ENCODE data around the gene DIS3L2. TPM values are rescaled to one million over a fixed set of nuclear protein-coding genes. Genes with fewer than 3 reads are reported as not detected.

The DIS3L2 gene
- polyA plus RNA-seq, 1 experiment: 8.2 TPM

- no peak overlapping the region for H3K27ac ChIP-seq (ENCODE audit: low read depth, low read length)
- no peaks in the 10 kb centered on the region for H3K27me3 ChIP-seq (ENCODE audit: control insufficient read depth, insufficient read depth, low read length)
- DNase-seq (ENCODE audit: low read depth, low spot score): no peak
- H3K4me3 ChIP-seq (ENCODE audit: low read depth, low read length): no peak overlapping the region
- ChIA-PET CTCF (interaction anchor here (1.4 kb wide), 1 partner anchor 13 kb away, joined by 3 read pairs; no protein-coding TSS in a partner anchor), POLR2A (no interaction called here)
- H3K9me3 ChIP-seq (ENCODE audit: control insufficient read depth, insufficient read depth, low read length): no peaks in the 10 kb centered on the region; the same call in 1 of the 2 replicates
- TF ChIP-seq CTCF (IDR thresholded peaks at IDR 0.05; ENCODE audit: low read depth, low read length): no peak
Observed at GRCh38 chr2:232238108-232238507, 276.6 kb downstream of the DIS3L2 start.

- H3K27ac ChIP-seq (ENCODE audit: low read depth, low read length): no peak overlapping the region
- POLR2A ChIA-PET: no interaction called here
- H3K4me3 ChIP-seq (ENCODE audit: low read depth, low read length): no peak overlapping the region
- TF ChIP-seq CTCF (IDR thresholded peaks at IDR 0.05; ENCODE audit: low read depth, low read length): no peak
- no peak for DNase-seq (ENCODE audit: low read depth, low spot score)
- H3K27me3 ChIP-seq (ENCODE audit: control insufficient read depth, insufficient read depth, low read length): no peaks in the 10 kb centered on the region
- no peaks in the 10 kb centered on the region; the same call in 1 of the 2 replicates for H3K9me3 ChIP-seq (ENCODE audit: control insufficient read depth, insufficient read depth, low read length)
- CTCF ChIA-PET: no interaction called here
Observed at GRCh38 chr2:232238596-232238995, 277.1 kb downstream of the DIS3L2 start.

- no peak overlapping the region for H3K4me3 ChIP-seq (ENCODE audit: low read depth, low read length)
- DNase-seq (ENCODE audit: low read depth, low spot score): no peak
- POLR2A ChIA-PET: no interaction called here
- H3K27ac ChIP-seq (ENCODE audit: low read depth, low read length): no peak overlapping the region
- H3K9me3 ChIP-seq (ENCODE audit: control insufficient read depth, insufficient read depth, low read length): no peaks in the 10 kb centered on the region; the same call in 1 of the 2 replicates
- no peaks in the 10 kb centered on the region for H3K27me3 ChIP-seq (ENCODE audit: control insufficient read depth, insufficient read depth, low read length)
- CTCF ChIA-PET: interaction anchor here (1.4 kb wide), 1 partner anchor 339 kb away, joined by 5 read pairs; no protein-coding TSS in a partner anchor
- TF ChIP-seq CTCF (IDR thresholded peaks at IDR 0.05; ENCODE audit: low read depth, low read length): no peak
Observed at GRCh38 chr2:232239951-232240681, 278.6 kb downstream of the DIS3L2 start.

- TF ChIP-seq CTCF (IDR thresholded peaks at IDR 0.05; ENCODE audit: low read depth, low read length): no peak
- Histone ChIP-seq H3K27ac (ENCODE audit: low read depth, low read length) (no peak overlapping the region), H3K4me3 (ENCODE audit: low read depth, low read length) (no peak overlapping the region), H3K9me3 (ENCODE audit: control insufficient read depth, insufficient read depth, low read length) (no peaks in the 10 kb centered on the region; the same call in 1 of the 2 replicates), H3K27me3 (ENCODE audit: control insufficient read depth, insufficient read depth, low read length) (no peaks in the 10 kb centered on the region)
- no peak for DNase-seq (ENCODE audit: low read depth, low spot score)
- POLR2A ChIA-PET: no interaction called here
- CTCF ChIA-PET: interaction anchor here (1.4 kb wide), 1 partner anchor 340 kb away, joined by 5 read pairs; no protein-coding TSS in a partner anchor
Observed at GRCh38 chr2:232240906-232241305, 279.4 kb downstream of the DIS3L2 start.

- Histone ChIP-seq H3K4me3 (ENCODE audit: low read depth, low read length) (no peak overlapping the region), H3K27me3 (ENCODE audit: control insufficient read depth, insufficient read depth, low read length) (no peaks in the 10 kb centered on the region), H3K9me3 (ENCODE audit: control insufficient read depth, insufficient read depth, low read length) (no peaks in the 10 kb centered on the region; the same call in 1 of the 2 replicates), H3K27ac (ENCODE audit: low read depth, low read length) (no peak overlapping the region)
- TF ChIP-seq CTCF (IDR thresholded peaks at IDR 0.05; ENCODE audit: low read depth, low read length): no peak
- CTCF ChIA-PET: no interaction called here
- POLR2A ChIA-PET: no interaction called here
- DNase-seq (ENCODE audit: low read depth, low spot score): no peak
Observed at GRCh38 chr2:232242316-232242715, 280.8 kb downstream of the DIS3L2 start.

All from AG04450 (cell line).